HEK293 (cell line): ENCODE results near the gene HS3ST6.

ENCODE experiments used
- EGR2 ChIP-seq: fragments of 450-650 bp; formaldehyde crosslinking; IDR thresholded peaks from 2 replicates; pipeline ENCODE4 v1.5.1; 2016; ENCODE audit warnings: low read depth, missing biosample characterization, missing genetic modification characterization
- KLF1 ChIP-seq: fragments of 450-650 bp; formaldehyde crosslinking; IDR thresholded peaks from 2 replicates; pipeline ENCODE4 v1.5.1; 2016; ENCODE audit warnings: missing biosample characterization, missing genetic modification characterization
- MEIS1 ChIP-seq: sonication (generic); formaldehyde crosslinking; IDR thresholded peaks from 2 replicates; pipeline ENCODE4 v1.8.1; 2022; ENCODE audit warnings: missing genetic modification reagents, mild to moderate bottlenecking, borderline replicate concordance
- OSR2 ChIP-seq: fragments of 450-650 bp; formaldehyde crosslinking; IDR thresholded peaks from 2 replicates; pipeline ENCODE4 v1.5.1; 2016; ENCODE audit warnings: missing biosample characterization, missing genetic modification characterization
- PATZ1 ChIP-seq: fragments of 450-650 bp; formaldehyde crosslinking; IDR thresholded peaks from 2 replicates; pipeline ENCODE4 v1.5.1; 2016; ENCODE audit warnings: missing biosample characterization, missing genetic modification characterization
- YY1 ChIP-seq: fragments of 450-650 bp; formaldehyde crosslinking; IDR thresholded peaks from 2 replicates; pipeline ENCODE4 v1.5.1; 2018; ENCODE audit warnings: missing biosample characterization, missing genetic modification characterization
- YY2 ChIP-seq: fragments of 450-650 bp; formaldehyde crosslinking; IDR thresholded peaks from 2 replicates; pipeline ENCODE4 v1.5.1; 2016; ENCODE audit warnings: missing biosample characterization, missing genetic modification characterization
- ZBTB44 ChIP-seq: fragments of 450-650 bp; IDR thresholded peaks from 2 replicates; pipeline ENCODE4 v1.5.1; 2018; ENCODE audit warnings: missing biosample characterization, mild to moderate bottlenecking, missing genetic modification characterization
- ZFHX2 ChIP-seq: fragments of 450-650 bp; formaldehyde crosslinking; conservative IDR thresholded peaks from 2 replicates; pipeline ENCODE4 v1.5.1; 2016; ENCODE audit warnings: missing biosample characterization, missing genetic modification characterization
- ZNF132 ChIP-seq: fragments of 450-650 bp; formaldehyde crosslinking; IDR thresholded peaks from 2 replicates; pipeline ENCODE4 v1.5.1; 2017; ENCODE audit warnings: missing biosample characterization, missing genetic modification characterization, borderline replicate concordance
- ZNF148 ChIP-seq: fragments of 450-650 bp; formaldehyde crosslinking; IDR thresholded peaks from 2 replicates; pipeline ENCODE4 v1.5.0; 2017; ENCODE audit warnings: missing biosample characterization, missing genetic modification characterization, borderline replicate concordance
- ZNF169 ChIP-seq: fragments of 450-650 bp; formaldehyde crosslinking; IDR thresholded peaks from 2 replicates; pipeline ENCODE4 v1.5.1; 2016; ENCODE audit warnings: missing biosample characterization, missing genetic modification characterization
- ZNF211 ChIP-seq: fragments of 450-650 bp; formaldehyde crosslinking; IDR thresholded peaks from 2 replicates; pipeline ENCODE4 v1.5.1; 2016; ENCODE audit warnings: low read depth, missing biosample characterization, missing genetic modification characterization
- ZNF280C ChIP-seq: fragments of 450-650 bp; formaldehyde crosslinking; IDR thresholded peaks from 2 replicates; pipeline ENCODE4 v1.5.1; 2016; ENCODE audit warnings: missing biosample characterization, missing genetic modification characterization
- ZNF292 ChIP-seq: fragments of 450-650 bp; formaldehyde crosslinking; IDR thresholded peaks from 2 replicates; pipeline ENCODE4 v1.5.1; 2016; ENCODE audit warnings: low read depth, missing biosample characterization, missing genetic modification characterization, borderline replicate concordance
- ZNF391 ChIP-seq: fragments of 450-650 bp; formaldehyde crosslinking; IDR thresholded peaks from 2 replicates; pipeline ENCODE4 v1.5.1; 2016; ENCODE audit warnings: low read depth, missing biosample characterization, missing genetic modification characterization, borderline replicate concordance
- ZNF473 ChIP-seq: fragments of 450-650 bp; formaldehyde crosslinking; IDR thresholded peaks from 2 replicates; pipeline ENCODE4 v1.5.1; 2017; ENCODE audit warnings: missing biosample characterization, missing genetic modification characterization
- ZNF513 ChIP-seq: fragments of 450-650 bp; IDR thresholded peaks from 2 replicates; pipeline ENCODE4 v1.5.1; 2018; ENCODE audit warnings: missing biosample characterization, missing genetic modification characterization
- ZNF514 ChIP-seq: fragments of 450-650 bp; formaldehyde crosslinking; IDR thresholded peaks from 2 replicates; pipeline ENCODE4 v1.5.1; 2016; ENCODE audit warnings: missing biosample characterization, missing genetic modification characterization
- ZNF561 ChIP-seq: fragments of 450-650 bp; IDR thresholded peaks from 2 replicates; pipeline ENCODE4 v1.5.1; 2018; ENCODE audit warnings: missing biosample characterization, missing genetic modification characterization, borderline replicate concordance
- ZNF585B ChIP-seq: fragments of 450-650 bp; formaldehyde crosslinking; IDR thresholded peaks from 2 replicates; pipeline ENCODE4 v1.5.1; 2016; ENCODE audit warnings: missing biosample characterization, missing genetic modification characterization
- ZNF596 ChIP-seq: fragments of 450-650 bp; IDR thresholded peaks from 2 replicates; pipeline ENCODE4 v1.5.0; 2018; ENCODE audit warnings: missing biosample characterization, mild to moderate bottlenecking, missing genetic modification characterization, moderate library complexity
- ZNF623 ChIP-seq: fragments of 450-650 bp; formaldehyde crosslinking; IDR thresholded peaks from 2 replicates; pipeline ENCODE4 v1.5.1; 2016; ENCODE audit warnings: missing biosample characterization, missing genetic modification characterization
- ZNF629 ChIP-seq: fragments of 450-650 bp; formaldehyde crosslinking; IDR thresholded peaks from 2 replicates; pipeline ENCODE4 v1.5.1; 2017; ENCODE audit warnings: missing biosample characterization, missing genetic modification characterization
- ZNF660 ChIP-seq: fragments of 450-650 bp; IDR thresholded peaks from 2 replicates; pipeline ENCODE4 v1.5.1; 2018; ENCODE audit warnings: missing biosample characterization, mild to moderate bottlenecking, missing genetic modification characterization
- ZNF830 ChIP-seq: fragments of 450-650 bp; IDR thresholded peaks from 2 replicates; pipeline ENCODE4 v1.5.0; 2018; ENCODE audit warnings: missing biosample characterization, missing genetic modification characterization, low read depth, mild to moderate bottlenecking, moderate library complexity
- ZNF843 ChIP-seq: fragments of 450-650 bp; formaldehyde crosslinking; IDR thresholded peaks from 2 replicates; pipeline ENCODE4 v1.5.1; 2016; ENCODE audit warnings: missing biosample characterization, missing genetic modification characterization
- ZSCAN5A ChIP-seq: fragments of 450-650 bp; formaldehyde crosslinking; IDR thresholded peaks from 2 replicates; pipeline ENCODE4 v1.5.1; 2016; ENCODE audit warnings: missing biosample characterization, missing genetic modification characterization
- ZXDB ChIP-seq: fragments of 450-650 bp; formaldehyde crosslinking; IDR thresholded peaks from 2 replicates; pipeline ENCODE4 v1.5.1; 2016; ENCODE audit warnings: missing biosample characterization, missing genetic modification characterization

HS3ST6 gene

GRCh38 chr16:1959269-1960039, 41.2 kb upstream of the HS3ST6 start, which contains the start of gene NDUFB10 (continued):
- TF ChIP-seq YY1 (tag by site-specific recombination) = peak; percentile 79
- TF ChIP-seq EGR2 (tag by site-specific recombination) = peak; percentile 55; the same call in 1 of the 2 replicates
- peak; percentile 63 for TF ChIP-seq ZNF561
- no peak for TF ChIP-seq ZNF148
- peak; percentile 76; the same call in 1 of the 2 replicates for TF ChIP-seq ZNF660
- TF ChIP-seq ZNF280C (tag by site-specific recombination) = no peak
- no peak for TF ChIP-seq ZBTB44 (tag by site-specific recombination)
- no peak for TF ChIP-seq ZNF514
- TF ChIP-seq ZNF391 (tag by site-specific recombination) = 0 out of 2 replicates have a peak, but pooled peaks have one; percentile 21
- TF ChIP-seq ZSCAN5A (tag by site-specific recombination) = no peak; the same call in 1 of the 2 replicates
- peak; percentile 76; the same call in 1 of the 2 replicates for TF ChIP-seq PATZ1 (tag by site-specific recombination)
- TF ChIP-seq MEIS1 (CRISPR knock-in tag) = no peak
- TF ChIP-seq OSR2 (tag by site-specific recombination) = no peak
- peak; percentile 71 for TF ChIP-seq YY2
- TF ChIP-seq ZNF513 (tag by site-specific recombination) = no peak
- TF ChIP-seq ZFHX2 (tag by site-specific recombination) = peak; percentile 75
- TF ChIP-seq ZNF473 (tag by site-specific recombination) = no peak
- TF ChIP-seq ZNF830 = no peak
- TF ChIP-seq ZXDB = peak; percentile 78
- no peak for TF ChIP-seq ZNF843 (tag by site-specific recombination)
- no peak for TF ChIP-seq ZNF596 (tag by site-specific recombination)
- no peak for TF ChIP-seq ZNF629 (tag by site-specific recombination)
- no peak for TF ChIP-seq ZNF623 (tag by site-specific recombination)
- no peak for TF ChIP-seq ZNF292
- TF ChIP-seq KLF1 (tag by site-specific recombination) = no peak
- no peak for TF ChIP-seq ZNF211
- no peak for TF ChIP-seq ZNF132 (tag by site-specific recombination)
- TF ChIP-seq ZNF585B (tag by site-specific recombination) = no peak
- no peak for TF ChIP-seq ZNF169 (tag by site-specific recombination)
